Cortex of kidney (tissue), 1 donor: ENCODE data around the gene HIGD1A.

Source experiments
- DNase-seq: peaks from one replicate; lab custom pipeline; 2025; lab: John Stamatoyannopoulos, UW

HIGD1A gene

DNA sequence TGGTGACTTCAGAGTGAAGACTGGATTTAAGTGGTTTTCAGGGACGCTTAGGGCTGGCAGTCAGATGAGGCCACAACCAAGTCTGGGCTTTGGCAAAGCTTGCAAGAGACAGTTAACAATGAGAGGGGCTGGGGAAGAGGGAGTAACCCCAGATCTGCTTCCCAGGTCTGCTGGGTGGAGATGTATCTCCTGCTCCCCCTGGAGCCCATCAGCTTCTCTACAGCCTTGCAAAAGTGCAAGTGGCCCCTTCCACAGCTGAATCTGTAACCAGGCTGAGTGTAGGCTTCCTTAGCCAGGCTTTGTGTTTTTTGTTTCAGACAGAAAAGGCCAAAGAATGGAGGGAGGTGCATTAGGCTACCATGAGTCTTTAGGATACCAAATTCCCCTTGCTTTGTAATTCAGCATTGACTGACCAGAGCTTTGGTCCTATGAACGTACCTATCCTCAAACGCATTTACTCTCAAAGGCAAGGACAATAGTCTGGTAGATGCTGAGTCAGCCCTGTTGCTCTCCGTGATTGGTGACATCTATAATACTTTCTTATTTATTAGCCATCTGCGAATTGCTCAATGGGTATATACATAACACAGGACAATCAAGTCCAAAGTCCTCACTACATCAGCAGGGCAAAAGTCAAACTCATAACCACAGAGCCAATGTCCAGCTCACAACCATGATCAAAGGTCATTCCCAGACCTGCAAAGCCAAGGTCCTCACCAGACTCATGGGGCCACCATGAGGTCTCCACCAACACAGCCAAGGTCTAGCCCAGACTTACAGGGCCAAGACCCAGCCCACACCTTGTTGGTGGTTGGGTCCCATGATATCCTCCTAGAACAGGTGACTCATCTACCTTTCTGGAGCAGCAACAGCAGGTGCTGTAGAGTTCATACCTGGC, 48.4 kb downstream of the HIGD1A start:
- DNase-seq: no peak

DNA sequence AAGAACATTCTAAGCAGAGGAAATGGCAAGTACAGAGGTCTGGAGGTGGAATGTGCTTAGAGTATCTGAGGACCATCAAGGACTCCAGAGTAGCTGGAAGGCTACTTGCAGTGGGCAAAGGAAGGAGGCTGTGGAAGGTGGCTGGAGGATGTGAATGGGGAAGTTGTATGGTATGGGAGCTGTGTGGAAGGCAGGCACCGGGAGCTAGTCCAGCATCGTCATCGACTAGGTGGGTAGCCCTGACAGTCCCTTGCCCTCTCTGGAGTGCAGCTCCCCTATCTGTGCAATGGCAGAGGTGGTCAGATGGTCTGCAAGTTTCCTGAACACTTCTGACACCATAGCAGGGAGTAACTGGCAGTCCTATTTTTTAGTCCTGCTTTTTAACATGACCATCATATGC, 50.5 kb downstream of the HIGD1A start:
- DNase-seq: no peak

DNA sequence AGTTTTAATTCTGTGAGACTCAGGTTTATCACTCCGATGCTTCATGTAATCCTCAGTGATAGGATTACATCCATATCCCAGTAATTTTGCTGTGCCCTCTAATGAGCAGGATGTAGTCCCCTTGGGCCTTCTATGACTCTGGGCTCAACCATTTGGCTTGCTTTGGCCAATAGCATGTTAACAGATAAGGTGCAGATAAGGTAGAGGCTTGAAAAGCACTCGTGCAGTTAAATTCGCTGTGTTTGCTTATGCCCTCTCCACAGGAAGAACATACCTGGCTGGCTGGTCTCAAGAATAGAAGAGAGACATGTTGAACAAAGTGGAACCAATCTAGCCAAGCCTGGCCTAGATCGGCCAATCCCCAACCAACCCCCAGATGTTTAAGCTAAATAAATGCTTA, 51.3 kb downstream of the HIGD1A start:
- no peak for DNase-seq

DNA sequence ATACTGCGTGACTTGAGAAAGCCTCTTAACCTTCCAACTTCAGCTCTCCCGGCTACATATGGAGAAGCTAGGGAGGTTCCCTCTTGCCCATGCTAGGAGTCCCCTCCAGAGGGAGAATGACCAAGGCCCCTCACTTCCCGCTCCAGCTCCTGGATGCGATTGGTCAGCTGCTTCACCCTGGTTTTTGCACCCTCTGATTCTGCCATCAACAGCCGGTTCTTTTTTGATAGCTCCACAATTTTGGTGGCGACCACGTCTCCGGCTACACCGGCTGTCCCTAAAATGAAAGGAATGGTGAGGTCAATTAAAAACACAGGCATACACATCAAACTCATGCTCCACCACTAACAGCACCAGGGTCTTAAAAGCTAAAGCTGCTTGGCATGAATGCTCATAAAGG, 51.8 kb downstream of the HIGD1A start:
- DNase-seq: no peak

DNA sequence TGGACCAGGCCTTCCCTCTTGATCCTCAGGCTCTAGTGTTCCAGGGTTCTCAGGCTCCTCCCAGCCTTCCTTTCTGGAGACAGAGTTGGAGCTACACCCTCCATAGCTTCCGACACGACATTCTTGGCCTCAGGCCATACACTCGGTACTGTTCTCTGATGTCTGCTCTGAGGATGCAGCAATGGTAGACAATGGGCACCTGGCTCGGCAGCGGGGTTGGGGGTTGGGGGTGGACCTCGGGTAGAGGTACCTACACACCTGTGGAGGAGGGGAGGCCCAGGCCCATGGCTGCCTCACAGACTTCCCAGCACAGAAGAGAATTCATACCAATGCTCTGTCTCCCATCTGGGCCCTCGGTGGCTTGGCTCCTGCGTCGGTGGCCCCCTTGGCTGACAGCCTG, 52.7 kb downstream of the HIGD1A start:
- no peak for DNase-seq

DNA sequence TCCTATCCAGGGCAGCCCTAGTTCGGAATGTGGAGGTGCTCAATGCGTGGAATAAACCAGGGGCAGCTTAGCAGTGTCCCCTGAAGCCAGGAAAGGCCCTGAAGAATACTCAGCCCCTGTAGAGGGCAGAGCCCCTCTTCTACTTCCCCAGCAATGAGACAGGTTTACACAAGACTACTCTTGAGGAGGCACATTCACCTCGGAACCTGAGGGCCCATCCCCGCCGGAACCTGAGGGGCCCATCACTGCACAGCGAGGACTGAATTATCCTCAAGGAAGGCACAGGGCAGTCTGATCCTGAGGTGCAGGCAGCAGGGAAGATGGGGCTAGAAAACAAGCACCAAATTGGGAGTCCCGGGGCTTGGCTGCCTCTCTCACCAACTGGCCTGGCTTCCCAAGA, 53.5 kb downstream of the HIGD1A start:
- no peak for DNase-seq

DNA sequence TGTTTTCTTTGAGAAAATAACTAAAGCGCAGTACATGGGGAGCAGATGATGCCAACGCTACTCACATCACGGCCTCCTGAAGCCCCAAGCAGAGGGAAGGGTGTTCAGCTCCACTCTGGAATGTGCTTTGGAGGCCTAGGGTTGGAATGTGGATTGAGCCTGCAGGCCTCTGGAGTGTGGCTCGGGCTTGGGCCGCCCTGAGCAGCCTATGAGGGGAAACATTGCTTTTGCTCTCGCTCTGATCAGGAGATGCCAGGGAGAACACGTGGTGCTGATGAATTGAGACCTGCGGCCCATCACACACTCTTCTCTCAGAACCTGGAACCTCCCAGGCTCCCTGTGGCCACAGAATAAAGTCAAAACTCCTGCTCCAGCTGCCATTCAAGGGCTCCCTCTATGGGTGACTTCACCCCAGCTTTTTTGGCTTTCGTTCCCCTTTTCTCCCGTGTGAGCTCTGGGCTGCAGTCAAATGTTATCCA, 54.5 kb downstream of the HIGD1A start:
- no peak for DNase-seq

DNA sequence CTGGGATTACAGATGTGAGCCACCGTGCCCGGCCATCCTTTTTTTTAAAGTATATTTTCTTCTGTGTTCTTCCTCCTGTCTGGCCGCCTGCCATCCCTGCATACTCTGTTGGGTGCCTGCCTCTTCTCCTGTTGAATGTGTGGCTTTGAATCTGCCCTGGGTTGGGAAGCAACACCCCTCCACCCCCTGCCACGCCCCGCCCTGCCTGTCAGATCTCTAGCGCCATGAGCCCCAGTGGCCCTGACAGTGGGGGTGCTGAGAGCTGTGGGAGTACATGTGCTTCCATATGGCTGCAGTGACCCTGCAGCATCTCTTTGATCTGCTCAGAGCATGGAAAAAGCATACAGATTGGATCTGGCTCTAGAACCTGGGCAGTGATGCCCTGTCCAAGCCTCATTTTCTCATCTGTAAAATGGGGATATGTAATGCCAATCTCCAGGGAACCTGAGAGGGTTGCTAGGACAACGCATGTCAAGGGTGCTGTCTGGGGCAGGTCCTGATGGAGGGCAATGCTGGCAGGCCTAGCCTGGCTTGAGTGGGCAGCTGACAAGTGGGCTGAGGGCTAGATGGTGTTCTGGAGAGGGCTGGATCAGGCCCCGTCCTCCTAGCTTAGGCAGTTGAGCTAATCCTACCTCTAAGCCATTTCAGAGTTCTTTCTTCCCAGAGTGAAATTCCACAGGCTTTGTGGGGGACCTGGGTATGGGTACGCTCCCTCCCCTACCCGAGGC, 55.1 kb downstream of the HIGD1A start:
- no peak for DNase-seq

DNA sequence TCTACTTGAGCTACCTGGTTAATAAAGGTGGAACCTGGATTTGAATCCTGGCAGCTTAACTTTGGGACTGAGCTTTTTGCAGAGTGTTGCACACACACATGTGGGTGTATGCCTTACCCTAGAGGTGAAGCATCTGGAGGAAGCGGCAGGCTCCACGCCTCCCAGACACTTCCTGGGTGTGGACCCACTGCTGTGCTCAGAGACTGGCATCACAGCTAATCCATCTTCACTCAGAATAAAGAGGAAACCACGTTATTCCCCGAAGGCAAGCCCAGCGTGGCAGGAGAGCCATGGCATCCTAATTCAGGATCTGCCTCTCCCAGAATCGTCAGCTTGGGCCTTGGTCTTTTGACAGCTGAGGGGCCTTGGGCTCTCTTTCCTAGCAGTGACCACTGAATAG, 56.7 kb downstream of the HIGD1A start:
- no peak for DNase-seq

DNA sequence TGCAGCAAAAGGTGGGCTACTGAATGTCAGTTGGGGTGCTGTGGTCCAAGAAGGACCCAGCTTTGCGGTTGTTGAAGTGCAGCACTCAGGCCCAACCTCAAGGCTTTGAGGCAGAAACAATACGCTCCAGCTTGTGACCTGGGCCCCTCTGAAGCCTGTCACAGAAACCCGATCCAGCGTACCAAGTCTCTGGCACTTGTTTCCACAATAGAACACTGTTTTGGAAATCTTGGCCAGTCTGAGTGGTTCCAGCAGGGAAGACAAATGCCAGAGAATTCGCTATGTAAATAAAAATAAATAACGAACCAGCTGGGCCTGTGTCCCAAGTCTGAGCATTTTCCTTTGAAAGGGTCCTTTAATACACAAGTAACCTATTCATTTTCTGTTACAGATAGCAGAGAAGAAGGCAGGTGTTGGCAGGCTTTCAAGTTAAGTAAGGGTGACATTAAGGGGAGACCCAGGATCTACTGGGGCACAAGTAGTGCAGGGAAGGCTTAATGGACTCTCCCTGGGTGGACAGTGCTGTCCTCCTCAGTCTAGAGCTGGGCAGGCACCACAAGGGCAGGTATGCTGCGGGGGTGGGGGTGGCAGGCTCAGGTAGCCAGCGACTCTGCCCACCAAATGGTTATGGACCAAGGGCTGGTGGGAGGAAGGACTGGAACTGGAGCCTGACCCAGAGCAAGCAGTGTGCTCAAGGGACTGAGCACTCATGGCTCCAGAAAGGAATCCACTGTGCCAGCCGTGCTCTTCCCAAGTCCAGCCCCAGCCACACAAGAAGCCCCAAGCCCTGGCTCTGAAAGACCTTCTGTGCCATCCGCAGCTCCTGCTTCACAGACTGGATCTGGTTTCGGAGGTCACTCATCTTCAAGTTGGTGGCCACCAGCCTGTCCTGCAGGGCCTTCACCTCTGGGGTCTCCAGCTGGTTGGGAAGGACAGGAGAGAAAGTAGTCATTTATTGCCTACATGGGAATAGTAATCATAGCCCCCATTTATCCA, 57.5 kb downstream of the HIGD1A start:
- DNase-seq: no peak

DNA sequence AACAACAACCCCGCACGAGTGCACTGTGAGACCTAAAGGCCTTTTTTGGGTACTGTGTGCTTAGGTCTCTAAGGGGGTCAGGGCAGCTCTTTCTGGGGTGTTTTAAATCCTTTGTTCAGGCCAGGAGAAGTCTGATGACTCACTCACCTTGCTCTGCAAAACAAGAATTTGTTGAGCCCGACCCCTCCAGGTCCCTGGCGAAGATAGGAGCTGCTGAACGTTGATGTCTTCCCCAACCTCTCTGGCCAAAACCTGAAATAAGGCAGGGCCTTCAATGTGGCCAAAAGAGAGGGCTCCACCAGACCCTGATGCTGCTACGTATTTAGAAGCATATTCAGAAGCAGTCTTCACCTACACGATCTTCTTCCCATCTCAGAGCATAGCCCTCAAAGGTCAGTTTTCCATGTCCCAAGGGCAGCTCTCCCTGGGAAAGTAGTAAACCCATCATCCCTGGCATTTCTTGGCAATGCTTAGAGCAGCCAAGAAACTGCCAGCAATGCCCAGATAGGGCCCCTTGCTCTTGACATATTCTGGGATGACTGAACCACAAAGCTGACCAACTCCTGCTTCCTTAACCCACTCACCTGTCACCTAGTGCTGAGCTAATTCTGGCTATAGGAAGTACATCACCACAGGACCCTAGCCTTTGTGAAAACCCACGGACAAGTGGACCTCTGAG, 58.4 kb downstream of the HIGD1A start:
- no peak for DNase-seq

DNA sequence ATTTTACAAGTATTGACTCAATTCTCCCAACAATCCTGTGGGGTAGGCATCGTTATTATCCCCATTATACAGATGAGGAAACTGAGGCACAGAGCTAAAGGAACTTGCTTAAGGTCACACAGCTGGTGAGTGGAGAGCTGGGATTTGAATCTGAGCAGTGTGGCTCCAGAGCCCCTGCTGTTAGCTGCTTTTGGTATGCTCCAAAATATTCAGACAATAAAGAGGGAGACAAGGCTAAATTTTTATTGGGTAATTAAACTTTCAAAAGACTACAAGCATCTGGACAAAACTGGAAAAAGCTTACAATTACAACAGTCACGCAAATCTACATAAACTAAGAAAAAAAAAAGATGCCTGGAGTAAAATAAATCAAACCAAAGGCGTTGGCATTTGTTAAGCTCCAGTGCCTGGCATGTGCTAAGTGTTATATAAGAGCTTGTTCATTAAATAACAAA, 59.0 kb downstream of the HIGD1A start:
- DNase-seq: no peak

DNA sequence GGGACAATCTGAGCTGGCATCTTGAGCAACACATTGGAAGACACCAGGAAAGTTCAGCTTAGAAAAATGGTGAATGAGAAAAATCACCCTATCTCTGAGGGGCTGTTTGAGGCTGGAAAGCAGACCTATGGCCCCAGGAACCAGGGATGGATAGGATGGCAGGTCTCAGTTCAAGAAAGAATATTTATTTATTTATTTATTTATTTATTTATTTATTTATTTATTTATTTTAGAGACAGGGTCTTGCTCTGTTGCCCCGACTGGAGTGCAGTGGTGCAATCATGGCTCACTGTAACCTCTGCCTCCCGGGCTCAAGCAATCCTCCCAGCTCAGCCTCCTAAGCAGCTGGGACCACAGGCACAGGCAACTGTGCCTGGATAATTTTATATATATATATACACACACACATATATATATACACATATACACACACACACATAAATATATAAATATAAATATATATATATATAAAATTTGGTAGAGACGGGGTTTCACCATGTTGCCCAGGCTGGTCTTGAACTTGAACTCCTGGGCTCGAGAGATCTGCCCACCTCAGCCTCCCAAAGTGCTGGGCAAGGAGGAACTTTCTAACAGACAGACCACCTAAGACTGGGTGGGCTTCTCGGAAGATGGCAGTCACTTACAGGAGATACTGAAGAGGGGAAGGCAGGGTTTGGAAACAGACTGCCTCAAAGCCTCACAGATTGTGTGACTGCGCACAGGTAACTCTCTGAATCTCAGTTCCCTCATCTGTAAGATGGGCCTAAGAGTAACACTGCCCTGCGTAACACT, 60.9 kb downstream of the HIGD1A start:
- no peak for DNase-seq

DNA sequence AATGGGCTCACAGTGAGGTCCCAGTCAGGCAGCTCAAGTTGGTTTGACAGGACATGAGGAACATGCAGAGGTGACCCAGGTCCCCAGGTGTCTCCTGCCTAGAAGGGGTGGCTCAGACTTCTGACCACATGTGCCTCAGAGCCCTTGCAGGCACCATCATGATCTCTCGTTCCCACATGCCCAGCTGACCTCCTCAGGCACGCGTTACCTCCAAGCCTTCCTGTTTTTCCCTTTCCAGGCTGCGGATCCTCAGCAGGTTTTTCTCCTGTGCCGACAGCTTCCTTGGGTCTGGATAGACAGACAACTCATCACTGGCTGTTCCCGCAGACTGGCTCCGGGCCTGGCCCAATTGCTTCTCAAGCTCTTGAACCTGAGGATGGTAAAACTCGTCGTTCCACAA, 61.6 kb downstream of the HIGD1A start:
- no peak for DNase-seq

DNA sequence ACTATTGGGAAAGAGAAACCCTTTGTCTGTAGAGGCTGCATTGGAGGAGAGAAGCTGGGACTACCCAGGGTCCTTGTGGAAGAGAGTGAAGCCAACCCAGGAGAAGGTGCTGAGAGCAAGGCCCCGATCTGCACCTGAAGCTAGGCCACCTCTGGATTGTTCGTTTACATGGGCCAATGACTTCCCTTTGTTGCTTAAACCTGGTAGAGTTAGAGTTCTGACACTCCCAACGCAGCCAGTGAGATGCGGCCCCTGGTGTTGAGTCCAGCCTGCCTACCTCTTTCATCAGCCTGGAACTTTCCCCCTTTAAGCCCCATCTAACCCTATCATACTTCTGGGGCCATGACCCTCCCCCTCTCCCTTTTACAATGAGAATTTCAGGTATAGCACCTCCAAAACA, 62.0 kb downstream of the HIGD1A start:
- no peak for DNase-seq

DNA sequence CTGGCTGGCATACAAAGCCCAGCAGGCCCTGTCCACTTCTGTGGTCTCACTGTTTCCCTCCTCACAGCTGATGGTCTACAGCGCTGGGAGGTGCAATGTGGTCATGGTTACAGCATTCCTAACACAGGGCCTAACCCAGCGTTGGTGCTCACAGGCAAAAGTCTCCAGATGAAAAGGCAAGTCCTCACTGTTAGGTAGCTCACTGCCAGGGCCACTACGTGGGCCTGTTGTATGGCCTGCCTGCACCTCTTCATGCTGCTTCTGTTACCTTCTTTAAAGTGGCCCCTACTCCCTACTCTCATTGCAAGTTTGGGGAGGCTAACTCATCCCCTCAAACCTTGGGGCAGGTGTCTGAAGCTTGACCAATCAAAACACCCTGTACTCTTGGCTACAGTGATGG, 62.5 kb downstream of the HIGD1A start:
- DNase-seq: no peak

DNA sequence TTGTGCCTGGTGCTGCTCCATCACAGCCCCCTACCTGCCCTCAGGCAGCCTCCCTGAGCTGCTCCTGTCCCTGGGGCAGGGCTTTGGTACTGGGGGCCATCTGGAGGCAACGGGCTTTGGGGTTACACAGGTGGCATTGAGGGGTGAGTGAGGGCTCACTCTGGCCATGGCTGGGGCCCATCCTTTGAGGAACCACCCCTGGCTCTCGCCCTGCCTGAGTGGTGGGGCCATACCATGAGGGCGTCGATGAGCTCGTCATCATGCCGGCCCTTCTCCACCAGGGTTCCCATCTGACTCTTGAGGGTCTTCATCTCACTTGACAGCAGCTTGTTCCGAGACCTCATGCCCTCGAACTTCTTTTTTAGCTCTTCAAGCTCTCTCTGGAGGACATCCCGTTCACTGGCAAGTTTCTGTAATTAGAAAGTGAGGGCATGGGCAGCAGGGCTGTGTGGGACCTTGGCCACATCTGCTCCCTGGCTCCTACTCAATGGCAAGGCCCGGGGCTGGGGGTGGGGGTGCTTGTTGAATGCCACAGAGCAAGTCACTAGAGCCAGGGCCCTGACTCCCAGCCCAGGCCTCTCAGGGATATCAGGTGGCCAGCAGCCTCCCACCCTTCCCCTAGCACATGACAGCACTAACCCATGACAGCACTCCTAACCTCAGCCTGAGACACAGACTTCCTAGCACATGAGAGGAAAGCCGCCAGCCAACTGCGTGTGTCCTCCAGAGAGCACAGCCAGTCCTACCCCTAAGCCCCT, 64.7 kb downstream of the HIGD1A start:
- no peak for DNase-seq

DNA sequence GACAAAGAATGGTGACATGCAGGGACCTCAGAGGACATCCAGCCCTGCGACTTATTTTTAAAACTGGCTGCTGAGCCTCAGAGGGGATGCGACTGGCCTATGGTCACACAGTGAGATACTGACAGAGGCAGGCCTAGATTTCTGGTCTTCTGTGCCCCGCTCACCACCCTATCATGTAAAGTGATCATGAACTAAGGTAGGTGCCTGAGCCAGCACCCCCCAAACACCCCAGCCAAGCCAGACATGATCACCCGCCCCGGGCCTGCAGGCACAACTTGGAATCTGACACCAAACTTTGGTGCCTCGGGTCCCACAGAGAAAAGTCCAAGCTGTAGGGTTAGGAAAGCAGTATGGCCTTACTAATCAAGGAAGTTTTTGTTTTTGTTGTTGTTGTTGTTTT, 67.8 kb downstream of the HIGD1A start:
- no peak for DNase-seq

DNA sequence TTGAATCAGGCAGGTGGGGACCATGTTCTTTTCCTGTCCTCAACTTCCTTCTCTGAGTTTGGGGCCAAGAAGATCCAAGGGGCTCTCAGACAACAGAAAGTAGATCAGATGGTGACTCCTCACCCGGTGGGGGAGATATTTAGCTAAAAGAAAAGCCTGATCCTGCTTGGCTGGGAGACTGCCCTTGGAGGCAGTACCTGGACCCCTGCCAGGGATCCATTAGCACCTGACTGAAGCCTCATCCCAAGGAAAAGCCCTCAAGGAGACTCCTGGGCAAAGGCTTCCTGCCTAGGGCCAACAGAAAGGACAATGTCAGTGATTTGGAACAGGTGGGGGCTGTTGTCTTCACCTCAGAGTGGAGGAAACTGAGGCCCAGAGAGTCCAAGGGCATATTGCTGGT, 68.2 kb downstream of the HIGD1A start:
- DNase-seq: no peak

DNA sequence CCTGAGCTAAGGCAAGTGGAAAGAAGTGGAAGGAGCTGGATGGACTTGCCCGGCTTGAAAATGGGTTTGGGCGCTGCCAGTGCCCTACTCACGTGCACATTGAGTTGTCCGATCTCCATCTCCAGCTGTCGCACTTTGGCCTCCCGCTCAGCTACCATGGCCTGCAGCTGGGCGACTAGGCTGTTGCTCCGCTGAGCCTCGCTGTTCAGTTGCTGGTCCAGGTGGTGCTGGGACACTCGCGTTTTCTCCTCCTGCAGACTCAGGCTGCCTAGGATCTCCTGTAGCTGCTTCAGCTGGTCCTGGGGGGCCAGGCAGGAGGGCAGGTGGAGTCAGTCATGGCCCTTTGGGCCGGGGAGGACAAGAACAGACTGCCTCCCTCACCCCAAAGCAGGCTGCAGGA, 68.7 kb downstream of the HIGD1A start:
- DNase-seq: no peak
